Keratinocyte (primary cell): Measurements from ENCODE around the gene SERPINE2. TPM values are rescaled to one million over a fixed set of nuclear protein-coding genes. Genes with fewer than 3 reads are reported as not detected.

Experiments
- DNase-seq: peaks from one replicate; pipeline ENCODE4 v3.0.0-alpha.2; 2011; ENCODE audit warnings: low read depth, missing footprints, low spot score
- FAIRE-seq: peaks from 2 replicates; lab custom pipeline; 2011; peaks lifted over from hg19 to GRCh38; lab: Jason Lieb, UNC
- H2AFZ ChIP-seq: 2 replicates; pipeline ENCODE4 v1.6.0; 2012; ENCODE audit warnings: low read length, control low read depth, inconsistent platforms; ENCODE audit not compliant: control insufficient read depth
- H3K27ac ChIP-seq: 2 replicates; pipeline ENCODE4 v1.5.1; 2011; ENCODE audit warnings: low read length; ENCODE audit not compliant: control insufficient read depth, insufficient read depth
- H3K27me3 ChIP-seq: 3 replicates; pipeline ENCODE4 v1.6.0; 2011; ENCODE audit warnings: low read length; ENCODE audit not compliant: control insufficient read depth, insufficient read depth; ENCODE audit errors: extremely low read depth
- H3K36me3 ChIP-seq, 2 experiments: 2 replicates in 1 of 2; 3 replicates in 1 of 2; pipeline ENCODE4 v1.5.1; 2011; ENCODE audit warnings: low read length in 2 of 2, mild to moderate bottlenecking in 1 of 2; ENCODE audit not compliant: control insufficient read depth in 2 of 2, insufficient read depth in 2 of 2; ENCODE audit errors: extremely low read depth in 1 of 2
- H3K4me1 ChIP-seq: 3 replicates; pipeline ENCODE4 v1.5.1; 2011; ENCODE audit warnings: low read length; ENCODE audit not compliant: control insufficient read depth, insufficient read depth; ENCODE audit errors: extremely low read depth
- H3K4me2 ChIP-seq: 3 replicates; pipeline ENCODE4 v1.6.0; 2011; ENCODE audit warnings: low read depth, low read length; ENCODE audit not compliant: control insufficient read depth, insufficient read depth; ENCODE audit errors: extremely low read depth
- H3K4me3 ChIP-seq, 3 experiments: fragments of 200-600 bp in 1 of 3; sonication (generic) in 1 of 3; 2 replicates in 2 of 3; 3 replicates in 1 of 3; pipeline ENCODE4 v1.5.1; 2011 to 2016; ENCODE audit warnings: low read length in 3 of 3, mild to moderate bottlenecking in 3 of 3, control low read depth in 2 of 3, inconsistent platforms in 1 of 3, low read depth in 1 of 3, mixed read lengths in 1 of 3, mixed run types in 1 of 3, moderate library complexity in 1 of 3; ENCODE audit not compliant: control insufficient read depth in 2 of 3, insufficient read depth in 2 of 3; ENCODE audit errors: extremely low read depth in 1 of 3
- H3K79me2 ChIP-seq: 2 replicates; pipeline ENCODE4 v1.6.0; 2012; ENCODE audit warnings: low read length; ENCODE audit not compliant: control insufficient read depth, insufficient read depth
- H3K9ac ChIP-seq: 3 replicates; pipeline ENCODE4 v1.6.0; 2011; ENCODE audit warnings: low read length; ENCODE audit not compliant: control insufficient read depth, insufficient read depth; ENCODE audit errors: extremely low read depth
- H3K9me1 ChIP-seq: 3 replicates; pipeline ENCODE4 v1.6.0; 2011; ENCODE audit warnings: low read length; ENCODE audit not compliant: control insufficient read depth, insufficient read depth; ENCODE audit errors: extremely low read depth
- H3K9me3 ChIP-seq: 2 replicates; pipeline ENCODE4 v1.5.1; 2012; ENCODE audit warnings: low read depth, low read length; ENCODE audit not compliant: control insufficient read depth
- H4K20me1 ChIP-seq: 3 replicates; pipeline ENCODE4 v1.6.0; 2011; ENCODE audit warnings: low read length; ENCODE audit not compliant: control insufficient read depth, insufficient read depth; ENCODE audit errors: extremely low read depth
- EZH2 ChIP-seq: IDR thresholded peaks from one replicate; pipeline ENCODE4 v1.6.1; 2012; ENCODE audit warnings: inconsistent platforms, mild to moderate bottlenecking, low read length, moderate library complexity
- dilution Hi-C: fragments of 300-500 bp; cut with MboI; formaldehyde crosslinking; loops from one replicate; pipeline ENCODE4 v1.7.0; 2020; ENCODE audit warnings: low sequenced_read_pairs; ENCODE audit not compliant: extremely low pct_ligation_motif_present
- polyA plus RNA-seq, 5 experiments: library from polyadenylated mRNA; depleted of rRNA in 3 of 5; stranded (reverse) in 3 of 5; stranded (forward) in 1 of 5; unstranded in 1 of 5; fragments of >200 nt; gene quantifications; 1 replicate in 1 of 5; 2 replicates in 3 of 5; 3 replicates in 1 of 5; pipeline versions ENCODE4 v1.2.1 to v1.2.3, GENCODE V29; 2011 to 2012; ENCODE audit warnings: missing spikeins in 2 of 5, low read depth in 1 of 5, low replicate concordance in 1 of 5
- TF ChIP-seq, protein P1 (sequence below), 3 experiments: IDR thresholded peaks in 1 of 3; conservative IDR thresholded peaks in 1 of 3; optimal IDR thresholded peaks in 1 of 3; 2 replicates in 2 of 3; 3 replicates in 1 of 3; pipeline versions ENCODE3 to v1.5.1; 2011; ENCODE audit warnings: low read length in 3 of 3, mild to moderate bottlenecking in 3 of 3, moderate library complexity in 2 of 3, control low read depth in 1 of 3, inconsistent platforms in 1 of 3; ENCODE audit not compliant: insufficient read depth in 2 of 3; ENCODE audit errors: extremely low read depth in 1 of 3

The SERPINE2 gene
- polyA plus RNA-seq, 1 donor (not counting 4 experiments of a cell fraction or from before 2014, with no cell fraction given): 306 TPM

DNA sequence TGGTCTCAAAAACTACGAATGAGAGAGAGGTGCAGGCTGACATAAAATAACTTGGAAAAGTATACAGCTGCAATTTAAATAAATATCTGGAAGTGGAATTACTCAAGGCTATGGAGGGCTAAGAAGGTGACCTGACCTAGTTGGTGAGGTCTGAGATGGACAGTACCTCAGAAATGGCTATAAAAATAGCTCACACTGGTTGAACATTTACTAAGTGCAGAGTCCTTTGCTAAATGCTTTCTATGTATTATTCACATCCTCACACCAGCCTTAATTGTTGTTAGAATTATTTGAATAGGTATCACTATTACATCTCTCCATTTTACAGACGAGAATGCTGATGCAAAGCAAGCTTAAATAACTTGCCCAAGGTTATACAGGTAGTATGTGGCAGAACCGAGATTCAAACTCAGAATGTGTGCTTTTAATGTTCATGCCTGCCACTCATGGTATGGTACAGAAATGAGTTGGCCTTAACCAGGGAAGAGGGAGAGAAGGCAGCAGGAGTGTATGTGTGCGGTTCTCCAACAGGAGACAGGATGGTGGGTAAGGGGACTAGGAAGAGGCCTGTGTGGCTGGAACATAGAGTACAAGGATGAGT, 44.4 kb downstream of the SERPINE2 start:
- Histone ChIP-seq H3K36me3 (peaks cover 35 to 61% of the 10 kb centered on the region in 2 experiments), H3K79me2 (no peaks in the 10 kb centered on the region), H4K20me1 (no peaks in the 10 kb centered on the region), H3K27ac (peak overlapping the region; percentile 90), H3K9ac (no peak overlapping the region), H3K9me1 (no peaks in the 10 kb centered on the region), H3K4me3 (no peak overlapping the region), H3K9me3 (no peaks in the 10 kb centered on the region), H3K4me1 (peaks cover 12% of the 10 kb centered on the region), H3K4me2 (no peak overlapping the region), H2AFZ (no peak overlapping the region), H3K27me3 (no peaks in the 10 kb centered on the region)
- dilution Hi-C loops: loop anchor here (25.0 kb wide), 1 partner anchor 293 kb away; no protein-coding TSS in a partner anchor
- TF ChIP-seq, protein P1, sequence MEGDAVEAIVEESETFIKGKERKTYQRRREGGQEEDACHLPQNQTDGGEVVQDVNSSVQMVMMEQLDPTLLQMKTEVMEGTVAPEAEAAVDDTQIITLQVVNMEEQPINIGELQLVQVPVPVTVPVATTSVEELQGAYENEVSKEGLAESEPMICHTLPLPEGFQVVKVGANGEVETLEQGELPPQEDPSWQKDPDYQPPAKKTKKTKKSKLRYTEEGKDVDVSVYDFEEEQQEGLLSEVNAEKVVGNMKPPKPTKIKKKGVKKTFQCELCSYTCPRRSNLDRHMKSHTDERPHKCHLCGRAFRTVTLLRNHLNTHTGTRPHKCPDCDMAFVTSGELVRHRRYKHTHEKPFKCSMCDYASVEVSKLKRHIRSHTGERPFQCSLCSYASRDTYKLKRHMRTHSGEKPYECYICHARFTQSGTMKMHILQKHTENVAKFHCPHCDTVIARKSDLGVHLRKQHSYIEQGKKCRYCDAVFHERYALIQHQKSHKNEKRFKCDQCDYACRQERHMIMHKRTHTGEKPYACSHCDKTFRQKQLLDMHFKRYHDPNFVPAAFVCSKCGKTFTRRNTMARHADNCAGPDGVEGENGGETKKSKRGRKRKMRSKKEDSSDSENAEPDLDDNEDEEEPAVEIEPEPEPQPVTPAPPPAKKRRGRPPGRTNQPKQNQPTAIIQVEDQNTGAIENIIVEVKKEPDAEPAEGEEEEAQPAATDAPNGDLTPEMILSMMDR (optimal IDR thresholded peaks at IDR 0.05 in 1 of 3, IDR thresholded peaks at IDR 0.05 in 1 of 3, conservative IDR thresholded peaks at IDR 0.05 in 1 of 3; ENCODE audit: extremely low read depth in 1 of 3, insufficient read depth in 2 of 3, low read length in 3 of 3): no peak
- TF ChIP-seq EZH2: no peak
- DNase-seq: no peak
- FAIRE-seq: no peak

DNA sequence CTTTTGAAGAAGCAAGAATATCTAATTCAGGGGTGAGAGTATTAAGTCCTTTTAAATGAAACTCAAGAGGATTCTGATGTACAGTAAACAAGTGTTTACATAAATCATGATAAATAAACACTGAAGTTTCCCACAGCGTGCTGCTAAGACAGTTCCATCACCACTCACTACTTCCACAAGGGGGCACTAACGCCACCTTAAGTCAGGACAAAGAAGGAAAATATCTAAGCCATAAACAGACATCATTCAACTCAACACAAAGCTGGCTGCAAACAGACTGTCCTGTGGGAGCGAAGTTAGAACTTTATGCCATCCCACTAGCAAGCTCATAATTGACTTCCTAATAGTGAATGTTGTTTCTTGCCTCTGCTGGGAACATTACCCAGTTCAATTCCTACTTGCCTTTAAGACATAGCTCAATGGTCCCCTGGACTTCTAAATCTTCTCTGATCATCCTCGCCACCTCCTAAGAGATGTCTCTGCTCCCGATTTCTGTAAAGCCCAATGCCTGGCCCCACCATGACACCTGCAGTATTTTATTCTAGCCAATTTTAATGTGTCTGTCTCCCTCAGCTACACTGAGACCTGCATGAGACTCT, 45.4 kb downstream of the SERPINE2 start:
- dilution Hi-C loops: loop anchor here (25.0 kb wide), 1 partner anchor 294 kb away; no protein-coding TSS in a partner anchor
- Histone ChIP-seq H3K79me2 (no peaks in the 10 kb centered on the region), H3K9ac (no peak overlapping the region), H3K9me3 (no peaks in the 10 kb centered on the region), H4K20me1 (no peaks in the 10 kb centered on the region), H3K27me3 (no peaks in the 10 kb centered on the region), H3K27ac (no peak overlapping the region), H2AFZ (no peak overlapping the region), H3K36me3 (peaks cover 36 to 52% of the 10 kb centered on the region in 2 experiments), H3K4me1 (peaks cover 12% of the 10 kb centered on the region), H3K4me2 (no peak overlapping the region), H3K9me1 (no peaks in the 10 kb centered on the region), H3K4me3 (no peak overlapping the region)
- peak; percentile 65 for FAIRE-seq
- DNase-seq: peak; percentile 58
- no peak for TF ChIP-seq EZH2
- TF ChIP-seq, protein P1 (optimal IDR thresholded peaks at IDR 0.05 in 1 of 3, IDR thresholded peaks at IDR 0.05 in 1 of 3, conservative IDR thresholded peaks at IDR 0.05 in 1 of 3; ENCODE audit: extremely low read depth in 1 of 3, insufficient read depth in 2 of 3, low read length in 3 of 3): peak; percentile 62 to 80 (median 66)
